K562 (cell line): ENCODE measurements around the gene ZDHHC19. TPM values are rescaled to one million over a fixed set of nuclear protein-coding genes. Genes with fewer than 3 reads are reported as not detected.

Experiments
- ARID3B ChIP-seq: fragments of 250-450 bp; sonication (Bioruptor Pico); IDR thresholded peaks from 2 replicates; pipeline ENCODE4 v1.4.0; 2020; ENCODE audit warnings: borderline replicate concordance
- CCNT2 ChIP-seq: IDR thresholded peaks from 2 replicates; pipeline ENCODE4 v1.6.1; 2011; ENCODE audit warnings: borderline replicate concordance, low read depth, mild to moderate bottlenecking, moderate library complexity, mixed read lengths, low read length; ENCODE audit not compliant: insufficient read length; ENCODE audit errors: extremely low read depth
- HOXB6 ChIP-seq: fragments of 250-450 bp; sonication (Bioruptor Pico); IDR thresholded peaks from 2 replicates; pipeline ENCODE4 v1.5.1; 2022; ENCODE audit warnings: mild to moderate bottlenecking, borderline replicate concordance
- NFE2L1 ChIP-seq: fragments of 450-650 bp; IDR thresholded peaks from 2 replicates; pipeline ENCODE4 v1.6.1; 2016; ENCODE audit warnings: missing genetic modification characterization, low read depth, mild to moderate bottlenecking, missing compliant biosample characterization, moderate library complexity, borderline replicate concordance
- NR3C1 ChIP-seq: sonication (generic); formaldehyde crosslinking; IDR thresholded peaks from 2 replicates; pipeline ENCODE4 v1.8.1; 2022; ENCODE audit warnings: missing genetic modification reagents
- PML ChIP-seq: IDR thresholded peaks from 2 replicates; pipeline ENCODE4 v1.6.1; 2012; ENCODE audit warnings: low read length, inconsistent platforms
- RBM17 ChIP-seq: fragments of 200-400 bp; formaldehyde crosslinking; IDR thresholded peaks from 2 replicates; pipeline ENCODE4 v1.6.1; 2017; ENCODE audit warnings: low read depth, mild to moderate bottlenecking, low read length, borderline replicate concordance
- RREB1 ChIP-seq: fragments of 250-450 bp; sonication (Bioruptor Pico); IDR thresholded peaks from 2 replicates; pipeline ENCODE4 v1.4.0; 2020
- SP2 ChIP-seq: IDR thresholded peaks from 2 replicates; pipeline ENCODE4 v1.6.1; 2011; ENCODE audit warnings: mild to moderate bottlenecking, low read depth, low read length, moderate library complexity; ENCODE audit not compliant: poor library complexity, severe bottlenecking; ENCODE audit errors: extremely low read depth
- SRF ChIP-seq, 2 experiments: fragments of 250-450, 450-650 bp in 1 of 2; sonication (Bioruptor Pico) in 1 of 2; sonication (generic) in 1 of 2; formaldehyde crosslinking; IDR thresholded peaks; 2 replicates each; pipeline versions ENCODE4 v1.5.0 to v1.5.1; 2020 to 2022; ENCODE audit warnings: mild to moderate bottlenecking in 1 of 2, missing genetic modification reagents in 1 of 2
- SRSF1 ChIP-seq: fragments of 200-400 bp; formaldehyde crosslinking; IDR thresholded peaks from 2 replicates; pipeline ENCODE4 v1.6.1; 2017; ENCODE audit warnings: mild to moderate bottlenecking, low read depth, low read length, moderate library complexity
- SRSF9 ChIP-seq: fragments of 200-400 bp; formaldehyde crosslinking; IDR thresholded peaks from 2 replicates; pipeline ENCODE4 v1.6.1; 2017; ENCODE audit warnings: low read depth, low read length, borderline replicate concordance
- WHSC1 ChIP-seq: IDR thresholded peaks from one replicate; pipeline ENCODE4 v1.6.1; 2012; ENCODE audit warnings: low read length, control low read depth, inconsistent platforms
- ZBTB12 ChIP-seq: fragments of 250-450 bp; sonication (Bioruptor Pico); IDR thresholded peaks from 2 replicates; pipeline ENCODE4 v1.4.0; 2020
- ZNF431 ChIP-seq: sonication (generic); formaldehyde crosslinking; IDR thresholded peaks from 2 replicates; pipeline ENCODE4 v1.8.0; 2022; ENCODE audit warnings: mild to moderate bottlenecking, missing genetic modification reagents
- ZNF436 ChIP-seq: fragments of 250-450, 450-650 bp; sonication (Bioruptor Pico); formaldehyde crosslinking; IDR thresholded peaks from 2 replicates; pipeline ENCODE4 v1.7.0; 2020; ENCODE audit warnings: mild to moderate bottlenecking
- ZNF507 ChIP-seq: conservative IDR thresholded peaks from 2 replicates; pipeline ENCODE4 v1.6.1; 2017; ENCODE audit warnings: missing genetic modification characterization, missing compliant biosample characterization
- polyA plus RNA-seq, 8 experiments: library from polyadenylated mRNA; depleted of rRNA in 4 of 8; stranded (reverse) in 5 of 8; unstranded in 3 of 8; fragments of >200 nt; fragmentation: Nextera tagmentation in 2 of 8; fragmentation: Illumina TruSeq in 1 of 8; extraction: Ambion mirVana in 2 of 8; extraction: Trizol in 1 of 8; gene quantifications; 2 replicates each; pipeline versions ENCODE4 v1.2.1 to v1.2.3, GENCODE V29; 2011 to 2014; ENCODE audit warnings: inconsistent platforms in 1 of 8, missing spikeins in 1 of 8
- total RNA-seq, 7 experiments: library from RNA; depleted of rRNA in 6 of 7; stranded (reverse); fragments of >200 nt in 6 of 7; fragmentation: Illumina TruSeq in 2 of 7; extraction: Trizol in 2 of 7; gene quantifications; 2 replicates each; pipeline versions ENCODE4 v1.2.1 to v1.2.3, GENCODE V29; 2011 to 2021; ENCODE audit warnings: low replicate concordance in 1 of 7
- TF ChIP-seq, protein P1 (sequence below): fragments of 450-650 bp; formaldehyde crosslinking; IDR thresholded peaks from 2 replicates; pipeline ENCODE4 v1.4.0; 2022; ENCODE audit warnings: missing genetic modification characterization

ZDHHC19 gene
- total and polyA plus RNA-seq, 9 of the 15 experiments (the other 6 are each of a cell fraction or from before 2014, with no cell fraction given) = 0.40 to 5.5 (median 1.1) TPM

DNA sequence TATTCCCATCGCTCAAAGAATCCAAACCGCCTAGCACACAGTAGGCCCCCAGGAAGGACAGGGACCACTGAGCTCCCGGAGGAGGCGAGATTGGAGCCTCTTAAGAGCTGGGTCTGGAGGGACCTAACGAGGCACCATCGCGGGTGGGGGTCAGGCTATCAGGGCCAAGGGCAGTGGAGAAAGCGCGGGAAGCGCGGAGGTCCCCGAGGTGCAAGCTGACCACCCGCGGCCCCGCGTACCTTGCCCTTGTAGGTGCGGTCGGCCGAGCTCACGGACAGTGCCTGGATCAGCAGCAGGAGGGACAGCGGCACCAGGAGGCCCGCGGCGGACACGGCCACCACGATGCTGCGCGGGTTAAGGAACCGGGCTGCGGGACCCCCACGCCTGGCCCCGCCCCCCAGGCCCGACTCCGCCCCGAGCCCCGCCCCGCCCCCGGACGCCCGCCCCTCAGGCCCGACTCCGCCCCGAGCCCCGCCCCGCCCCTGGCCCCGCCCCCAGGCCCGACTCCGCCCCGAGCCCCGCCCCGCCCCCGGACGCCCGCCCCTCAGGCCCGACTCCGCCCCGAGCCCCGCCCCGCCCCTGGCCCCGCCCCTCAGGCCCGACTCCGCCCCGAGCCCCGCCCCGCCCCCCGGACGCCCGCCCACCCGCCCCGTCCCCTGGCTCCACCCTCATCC lies 3.9 kb downstream of the ZDHHC19 start (continued):
- TF ChIP-seq ARID3B (CRISPR knock-in tag) = no peak
- no peak for TF ChIP-seq NR3C1
- no peak for TF ChIP-seq RREB1 (CRISPR knock-in tag)
- TF ChIP-seq ZNF507 (tag) = no peak
- TF ChIP-seq SRSF1 = no peak
- TF ChIP-seq ZNF436 (CRISPR knock-in tag) = no peak
- no peak for TF ChIP-seq NFE2L1 (tag)
- TF ChIP-seq ZBTB12 = no peak
- TF ChIP-seq, protein P1, sequence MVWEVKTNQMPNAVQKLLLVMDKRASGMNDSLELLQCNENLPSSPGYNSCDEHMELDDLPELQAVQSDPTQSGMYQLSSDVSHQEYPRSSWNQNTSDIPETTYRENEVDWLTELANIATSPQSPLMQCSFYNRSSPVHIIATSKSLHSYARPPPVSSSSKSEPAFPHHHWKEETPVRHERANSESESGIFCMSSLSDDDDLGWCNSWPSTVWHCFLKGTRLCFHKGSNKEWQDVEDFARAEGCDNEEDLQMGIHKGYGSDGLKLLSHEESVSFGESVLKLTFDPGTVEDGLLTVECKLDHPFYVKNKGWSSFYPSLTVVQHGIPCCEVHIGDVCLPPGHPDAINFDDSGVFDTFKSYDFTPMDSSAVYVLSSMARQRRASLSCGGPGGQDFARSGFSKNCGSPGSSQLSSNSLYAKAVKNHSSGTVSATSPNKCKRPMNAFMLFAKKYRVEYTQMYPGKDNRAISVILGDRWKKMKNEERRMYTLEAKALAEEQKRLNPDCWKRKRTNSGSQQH (CRISPR knock-in tag) = no peak
- no peak for TF ChIP-seq CCNT2
- TF ChIP-seq PML = no peak
- TF ChIP-seq SRF (CRISPR knock-in tag; IDR thresholded peaks at IDR 0.05) = no peak
- no peak for TF ChIP-seq SP2
- no peak for TF ChIP-seq HOXB6
- no peak for TF ChIP-seq WHSC1
- TF ChIP-seq RBM17 = no peak
- TF ChIP-seq SRSF9 = no peak
- no peak for TF ChIP-seq ZNF431
